ENCODE data around the gene TMEM86B.

TMEM86B gene

GRCh38 chr19:55199620-55200204 lies 28.9 kb downstream of the TMEM86B start:
- Histone ChIP-seq H3K9me3 (ENCODE audit: severe bottlenecking) (no peaks in the 10 kb centered on the region), H3K36me3 (no peaks in the 10 kb centered on the region), H3K27ac (no peak overlapping the region), H3K4me3 (ENCODE audit: low read depth, low read length) (no peak overlapping the region), H3K27me3 (ENCODE audit: insufficient read depth, low read depth, severe bottlenecking) (no peaks in the 10 kb centered on the region)
- no peak for DNase-seq
- no peak for TF ChIP-seq CTCF (IDR thresholded peaks at IDR 0.05; ENCODE audit: low read depth, low read length)

- TF ChIP-seq CTCF (IDR thresholded peaks at IDR 0.05; ENCODE audit: low read depth, low read length) = no peak
- DNase-seq = no peak
- Histone ChIP-seq H3K36me3 (no peaks in the 10 kb centered on the region), H3K9me3 (ENCODE audit: severe bottlenecking) (no peaks in the 10 kb centered on the region), H3K27me3 (ENCODE audit: insufficient read depth, low read depth, severe bottlenecking) (no peaks in the 10 kb centered on the region), H3K4me3 (ENCODE audit: low read depth, low read length) (no peak overlapping the region), H3K27ac (no peak overlapping the region)
Observed at GRCh38 chr19:55198651-55199050, 29.9 kb downstream of the TMEM86B start.

GRCh38 chr19:55197528-55197927 lies 31.0 kb downstream of the TMEM86B start:
- Histone ChIP-seq H3K36me3 (no peaks in the 10 kb centered on the region), H3K9me3 (ENCODE audit: severe bottlenecking) (no peaks in the 10 kb centered on the region), H3K27me3 (ENCODE audit: insufficient read depth, low read depth, severe bottlenecking) (no peaks in the 10 kb centered on the region), H3K4me3 (ENCODE audit: low read depth, low read length) (no peak overlapping the region), H3K27ac (no peak overlapping the region)
- TF ChIP-seq CTCF (IDR thresholded peaks at IDR 0.05; ENCODE audit: low read depth, low read length) = no peak
- no peak for DNase-seq

- no peaks in the 10 kb centered on the region for H3K36me3 ChIP-seq
- DNase-seq = no peak
- no peaks in the 10 kb centered on the region for H3K27me3 ChIP-seq (ENCODE audit: insufficient read depth, low read depth, severe bottlenecking)
Observed at GRCh38 chr19:55196803-55197202, 31.8 kb downstream of the TMEM86B start.

GRCh38 chr19:55193481-55193880 lies 35.1 kb downstream of the TMEM86B start:
- no peak for TF ChIP-seq CTCF (IDR thresholded peaks at IDR 0.05; ENCODE audit: low read depth, low read length)
- Histone ChIP-seq H3K36me3 (no peaks in the 10 kb centered on the region), H3K27ac (no peak overlapping the region), H3K27me3 (ENCODE audit: insufficient read depth, low read depth, severe bottlenecking) (no peaks in the 10 kb centered on the region), H3K9me3 (ENCODE audit: severe bottlenecking) (no peaks in the 10 kb centered on the region), H3K4me3 (ENCODE audit: low read depth, low read length) (no peak overlapping the region)
- no peak for DNase-seq

More at GRCh38 chr19:55196803-55197202, 31.8 kb downstream of the TMEM86B start:
- H3K27ac ChIP-seq = no peak overlapping the region
- no peak for TF ChIP-seq CTCF (IDR thresholded peaks at IDR 0.05; ENCODE audit: low read depth, low read length)
- no peaks in the 10 kb centered on the region for H3K9me3 ChIP-seq (ENCODE audit: severe bottlenecking)
- H3K4me3 ChIP-seq (ENCODE audit: low read depth, low read length) = no peak overlapping the region

GRCh38 chr19:55189403-55189835 lies 39.1 kb downstream of the TMEM86B start:
- no peak for TF ChIP-seq CTCF (IDR thresholded peaks at IDR 0.05; ENCODE audit: low read depth, low read length)
- Histone ChIP-seq H3K27me3 (ENCODE audit: insufficient read depth, low read depth, severe bottlenecking) (no peaks in the 10 kb centered on the region), H3K36me3 (no peaks in the 10 kb centered on the region), H3K27ac (no peak overlapping the region), H3K4me3 (ENCODE audit: low read depth, low read length) (no peak overlapping the region), H3K9me3 (ENCODE audit: severe bottlenecking) (no peaks in the 10 kb centered on the region)
- DNase-seq = no peak

All from WERI-Rb-1 (cell line).